Midbrain (tissue), 1 donor: ENCODE data around the gene CDCA4.

Source experiments
- DNase-seq: peaks from one replicate; lab custom pipeline; 2025; lab: John Stamatoyannopoulos, UW

CDCA4 gene

GRCh38 chr14:104989236-104989950 is 31.5 kb downstream of the CDCA4 start:
- DNase-seq: no peak

- no peak for DNase-seq
These were observed 34.3 kb downstream of the CDCA4 start for GRCh38 chr14:104986487-104987164.

DNA sequence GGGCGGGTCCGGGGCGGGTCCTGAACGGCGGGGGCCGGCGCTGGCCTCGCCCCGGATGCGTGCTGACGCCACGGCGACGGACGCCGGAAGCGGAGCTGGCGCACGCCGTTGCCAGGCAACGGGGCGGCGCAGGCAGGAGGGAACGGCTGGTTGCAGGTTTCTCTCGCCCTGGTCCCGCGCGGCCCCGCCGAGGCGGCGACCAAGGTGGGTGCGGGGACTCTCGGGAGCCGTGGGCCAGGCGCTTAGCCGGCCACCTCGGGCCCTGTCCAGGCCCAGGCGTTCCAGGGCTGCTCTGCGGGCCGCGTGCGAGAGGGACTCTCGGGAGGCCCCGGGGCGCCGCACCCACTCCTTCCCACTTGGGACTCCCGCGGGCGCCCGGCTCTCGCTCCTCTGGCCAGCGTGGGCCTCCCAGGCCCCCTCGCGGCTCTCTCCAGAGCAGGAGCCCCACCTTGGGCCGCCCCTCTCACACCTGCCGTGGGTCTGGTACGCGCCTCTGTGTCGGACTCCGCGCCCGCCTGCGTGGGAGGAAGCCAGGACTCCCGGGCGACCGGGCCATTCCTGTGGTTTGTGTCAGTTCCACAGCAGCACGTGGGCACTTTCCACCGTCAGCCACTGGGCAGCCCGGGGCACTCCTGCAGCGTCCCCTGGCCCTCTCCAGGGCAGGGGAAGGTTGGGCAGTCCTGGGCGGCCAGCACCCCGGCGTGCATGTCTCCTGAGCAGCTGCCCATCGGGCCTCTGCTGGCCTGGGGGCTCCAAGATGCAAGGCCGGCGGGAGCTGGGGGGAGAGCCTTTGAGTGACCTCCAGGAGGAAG is 35.0 kb downstream of the CDCA4 start, which contains the start of gene CLBA1:
CLBA1 (plus strand) TSS at position 114 of the 812 bp plus-strand sequence; CDS start at position 758, 644 bp downstream.
- peak; percentile 91 for DNase-seq

DNA sequence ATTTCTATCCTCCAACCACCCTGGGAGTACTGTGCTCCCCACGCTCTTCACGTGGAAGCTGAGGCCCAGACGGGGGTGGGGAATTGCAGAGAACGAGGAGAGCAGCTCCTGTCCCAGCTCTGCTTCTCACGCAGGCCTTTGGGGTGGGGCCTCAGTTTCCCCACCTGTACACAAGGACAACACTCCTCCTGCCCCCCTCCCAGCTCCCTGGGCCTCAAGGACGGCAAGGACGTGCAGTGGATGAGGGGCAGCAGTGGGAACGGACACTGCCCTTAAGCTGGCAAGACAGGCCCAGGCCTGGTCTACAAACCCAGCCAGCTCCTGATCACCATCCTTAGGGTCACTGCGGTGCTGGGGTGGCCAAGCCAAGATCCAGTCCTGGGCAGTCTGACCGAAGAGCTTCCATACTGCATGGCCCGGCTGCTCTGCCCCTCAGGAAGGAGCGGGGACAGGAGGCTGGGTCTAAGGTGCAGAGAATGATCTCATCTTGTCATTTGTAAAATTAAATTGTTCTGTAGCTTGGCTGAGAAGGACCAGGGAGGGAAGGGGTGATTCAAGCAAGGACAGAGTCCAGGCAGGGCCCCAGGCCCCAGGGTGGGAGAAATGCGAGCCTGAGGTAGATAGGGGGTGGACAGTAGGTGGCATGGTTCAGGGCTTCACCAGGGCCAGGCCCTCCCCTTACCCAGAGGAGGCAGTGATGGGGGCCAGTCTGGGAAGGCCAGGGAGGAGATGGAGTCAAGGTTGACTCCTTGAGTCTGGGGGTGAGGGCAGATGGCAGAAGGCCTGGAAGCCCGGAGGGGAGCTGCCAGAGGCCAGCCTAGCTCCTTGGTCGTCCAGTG is 36.6 kb downstream of the CDCA4 start:
- no peak for DNase-seq

DNA sequence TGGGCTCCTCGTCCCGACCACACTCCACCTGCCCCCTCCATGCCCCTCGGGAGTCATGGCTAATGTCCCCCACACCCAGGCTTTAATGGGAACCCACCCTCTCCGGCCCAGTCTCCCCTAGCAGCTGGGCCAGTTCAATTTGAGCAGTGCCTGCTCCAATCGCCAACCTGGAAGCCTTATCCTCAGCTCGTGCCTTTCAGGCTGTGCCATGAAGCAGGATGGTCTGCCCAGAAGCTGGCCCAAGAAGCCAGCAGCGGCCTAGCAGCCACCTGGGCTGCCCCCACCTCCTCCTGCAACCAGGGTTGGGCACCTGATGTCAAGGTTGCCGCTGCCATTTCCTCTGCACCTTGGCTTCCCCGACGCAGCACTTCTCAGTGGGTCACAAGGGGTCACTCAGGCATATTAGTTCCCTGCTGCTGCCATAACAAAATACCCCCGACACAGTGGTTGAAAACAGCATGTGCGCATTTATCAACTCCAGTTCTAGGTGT is 37.6 kb downstream of the CDCA4 start:
- DNase-seq: no peak

DNA sequence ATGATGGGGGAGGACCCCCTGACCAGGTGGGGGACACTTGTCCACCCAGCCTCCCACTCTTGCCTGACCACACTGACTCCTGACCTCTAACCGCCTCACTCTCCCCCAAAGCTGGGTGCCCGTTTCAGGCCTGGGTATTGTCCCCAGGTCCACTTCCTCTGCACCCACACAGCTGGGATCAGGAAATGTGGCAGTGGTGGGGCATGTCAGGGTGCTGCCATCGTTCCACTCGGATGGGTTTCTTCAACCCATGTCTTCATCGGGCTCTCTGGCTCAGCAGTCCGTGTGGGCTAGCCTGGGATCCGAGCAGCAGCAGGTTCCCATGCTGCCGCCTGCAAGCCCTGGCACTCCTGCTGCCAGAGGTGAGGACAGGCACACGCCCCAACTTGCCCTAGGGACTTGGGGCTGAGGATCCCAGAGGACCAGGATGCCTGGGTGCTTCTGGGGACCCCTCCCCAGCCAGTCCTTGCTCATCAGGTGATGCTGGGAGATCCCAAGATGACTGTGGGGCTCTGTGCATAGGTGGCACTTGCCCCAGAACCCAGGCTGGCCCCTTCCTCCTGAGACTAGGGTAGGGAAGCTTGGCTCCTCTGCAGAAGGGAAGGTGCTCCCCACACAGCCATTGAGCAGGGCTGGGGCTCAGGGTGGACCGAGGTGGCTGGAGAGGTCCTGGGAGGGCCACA is 38.2 kb downstream of the CDCA4 start:
- DNase-seq: no peak

- DNase-seq: no peak
These were observed 39.0 kb downstream of the CDCA4 start for GRCh38 chr14:104981699-104982541.

- no peak for DNase-seq
These were observed 40.0 kb downstream of the CDCA4 start for GRCh38 chr14:104980611-104981531.

DNA sequence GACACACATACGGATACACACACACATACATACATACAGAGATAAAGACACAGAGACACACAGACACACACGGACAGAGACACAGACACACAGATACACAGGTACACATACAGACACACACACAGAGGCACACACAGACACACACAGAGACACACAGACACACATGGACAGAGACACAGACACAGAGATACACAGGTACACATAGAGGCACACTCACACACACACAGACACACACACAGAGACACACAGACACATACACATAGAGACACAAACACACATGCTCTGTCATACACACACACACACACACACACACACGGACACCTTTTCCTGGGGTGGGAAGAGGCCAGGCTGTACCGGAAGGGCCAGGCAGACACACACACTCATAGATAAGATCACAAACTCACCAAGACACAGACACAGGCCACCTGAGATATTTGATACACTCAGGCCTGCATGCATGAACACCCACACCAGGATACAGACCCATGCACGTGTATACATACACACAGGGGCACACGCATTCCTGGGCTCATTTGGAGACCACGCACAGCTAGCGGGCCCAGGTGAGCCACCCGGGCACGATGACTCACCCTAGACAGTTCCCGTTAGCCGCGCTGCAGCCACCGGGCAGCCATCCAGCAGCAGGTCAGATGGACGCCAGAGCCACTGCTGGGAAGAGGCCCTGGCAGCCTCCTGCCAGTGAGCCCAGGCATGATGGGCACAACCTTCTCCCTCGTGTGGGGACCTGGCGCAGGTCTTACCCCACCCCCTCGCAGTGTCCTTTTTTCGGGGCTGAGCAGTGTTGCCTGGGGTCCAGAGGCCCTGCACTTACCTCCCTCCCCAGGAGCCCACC is 40.9 kb downstream of the CDCA4 start:
- no peak for DNase-seq

GRCh38 chr14:104978746-104979691 is 41.9 kb downstream of the CDCA4 start:
- DNase-seq: no peak

DNA sequence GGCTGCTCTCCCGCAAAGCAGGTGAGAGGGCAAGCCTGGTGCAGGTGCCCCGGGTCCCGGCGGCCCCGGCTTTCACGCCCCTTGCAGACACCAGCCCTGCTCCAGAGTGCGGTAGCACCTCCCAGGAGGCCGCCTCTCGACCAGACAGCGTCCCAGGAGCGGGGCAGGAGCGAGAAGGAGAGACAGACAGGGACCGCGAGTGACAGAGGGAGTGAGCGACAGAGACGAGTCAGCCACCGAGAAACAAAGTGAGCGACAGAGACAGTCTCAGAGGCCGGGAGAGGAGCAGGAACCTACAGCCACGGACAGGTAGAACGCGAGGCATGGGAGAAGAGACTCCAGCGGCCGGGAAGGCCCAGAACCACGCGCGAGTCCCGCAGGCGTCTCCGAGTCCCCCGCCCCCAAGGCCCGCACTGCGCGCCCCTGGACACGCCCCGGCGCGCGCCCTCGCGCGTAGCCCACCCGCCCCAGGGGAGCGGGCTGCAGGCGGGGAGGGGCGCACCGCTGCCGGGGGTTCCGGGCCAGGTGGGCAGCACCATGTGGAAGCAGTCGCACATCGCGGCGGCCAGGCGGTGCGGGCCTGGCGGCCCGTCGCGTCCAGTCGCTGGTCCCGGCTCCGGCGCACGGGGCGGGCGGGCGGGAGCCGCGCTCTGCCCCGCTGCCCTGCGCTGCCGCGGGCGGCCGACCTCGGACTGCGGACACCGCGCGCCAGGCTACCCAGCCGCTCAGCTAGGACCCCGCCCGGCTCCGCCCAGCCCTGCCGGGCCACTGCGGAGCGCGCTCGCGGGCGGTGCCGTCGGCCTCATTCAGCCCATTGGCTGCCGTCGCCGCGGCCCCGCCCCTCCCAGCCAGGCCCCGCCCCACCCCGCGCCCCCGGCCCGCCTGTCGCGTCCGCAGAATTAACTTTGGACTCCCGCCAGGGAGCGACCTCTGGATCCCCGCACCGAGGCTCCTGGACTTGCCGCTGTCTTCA is 42.9 kb downstream of the CDCA4 start, which contains the start of gene AHNAK2:
AHNAK2 (minus strand) TSS at position 694 of the 973 bp plus-strand sequence; CDS start at position 557, 137 bp downstream.
- peak; percentile 40 for DNase-seq

- DNase-seq: no peak
These were observed 43.7 kb downstream of the CDCA4 start for GRCh38 chr14:104977008-104977680.

- DNase-seq: peak; percentile 51
These were observed 44.5 kb downstream of the CDCA4 start for GRCh38 chr14:104976198-104977007.
